Hepatocyte (in vitro differentiated cells): ENCODE results near the gene ITPRID1.

Experiments
- CTCF ChIP-seq: fragments of 200-600 bp; sonication (generic); IDR thresholded peaks from 2 replicates; pipeline ENCODE4 v1.5.1; 2016; ENCODE audit warnings: antibody characterized with exemption, mild to moderate bottlenecking; ENCODE audit not compliant: poor library complexity
- EZH2phosphoT487 ChIP-seq: fragments of 200-600 bp; sonication (generic); IDR thresholded peaks from one replicate; pipeline ENCODE4 v1.6.1; 2018; ENCODE audit warnings: antibody characterized with exemption, mild to moderate bottlenecking, low read depth, moderate library complexity; ENCODE audit not compliant: unreplicated experiment, severe bottlenecking

- TF ChIP-seq CTCF (no peak), EZH2phosphoT487 (no peak)
Measured at GRCh38 chr7:31487476-31487875, 26.4 kb upstream of the ITPRID1 start.
